BJ (cell line): Measurements from ENCODE around the gene PLCH2. TPM values are rescaled to one million over a fixed set of nuclear protein-coding genes. Genes with fewer than 3 reads are reported as not detected.

Experiments used
- CTCF ChIA-PET: fragments of 350-600 bp; formaldehyde crosslinking; extraction: SDS; loops from one replicate; lab custom pipeline; 2021; ENCODE audit warnings: antibody characterized with exemption, inconsistent platforms; lab: Yijun Ruan, JAX
- POLR2A ChIA-PET: fragments of 300-600 bp; sonication (Branson Sonifier 250); formaldehyde crosslinking; extraction: SDS; loops from one replicate; lab custom pipeline; 2021; ENCODE audit warnings: antibody characterized with exemption; lab: Charles Lee
- DNase-seq: peaks from one replicate; pipeline ENCODE4 v3.0.0-alpha.2; 2011; ENCODE audit warnings: low read depth
- H3K27me3 ChIP-seq: 2 replicates; pipeline ENCODE4 v1.6.0; 2011; ENCODE audit warnings: low read length; ENCODE audit not compliant: control insufficient read depth, insufficient read depth
- H3K36me3 ChIP-seq: 2 replicates; pipeline ENCODE4 v1.5.1; 2011; ENCODE audit warnings: low read length; ENCODE audit not compliant: control insufficient read depth, insufficient read depth
- H3K4me3 ChIP-seq: 2 replicates; pipeline ENCODE4 v1.5.1; 2011; ENCODE audit warnings: low read depth, mild to moderate bottlenecking, control low read depth, low read length
- CTCF ChIP-seq: IDR thresholded peaks from 2 replicates; pipeline ENCODE4 v1.5.1; 2011; ENCODE audit warnings: low read depth, mild to moderate bottlenecking, control low read depth, inconsistent platforms, low read length, moderate library complexity; ENCODE audit not compliant: insufficient read depth
- polyA plus RNA-seq: library from polyadenylated mRNA; depleted of rRNA; stranded (reverse); fragments of >200 nt; gene quantifications from 2 replicates; pipeline ENCODE4 v1.2.3, GENCODE V29; 2011

PLCH2 gene
- polyA plus RNA-seq, 1 experiment, result 0.06 TPM

- POLR2A ChIA-PET, result no interaction called here
- CTCF ChIA-PET, result no interaction called here
- TF ChIP-seq CTCF, result no peak
- DNase-seq, result no peak
- Histone ChIP-seq H3K27me3 (no peaks in the 10 kb centered on the region), H3K36me3 (no peaks in the 10 kb centered on the region), H3K4me3 (no peak overlapping the region)
These were observed 4.9 kb downstream of the PLCH2 start for GRCh38 chr1:2480986-2481364.

- ChIA-PET POLR2A (no interaction called here), CTCF (no interaction called here)
- Histone ChIP-seq H3K4me3 (no peak overlapping the region), H3K27me3 (no peaks in the 10 kb centered on the region), H3K36me3 (no peaks in the 10 kb centered on the region)
- DNase-seq, result no peak
- no peak for TF ChIP-seq CTCF
These were observed 5.8 kb downstream of the PLCH2 start for GRCh38 chr1:2481885-2482284.

- Histone ChIP-seq H3K36me3 (no peaks in the 10 kb centered on the region), H3K4me3 (no peak overlapping the region), H3K27me3 (no peaks in the 10 kb centered on the region)
- ChIA-PET POLR2A (no interaction called here), CTCF (no interaction called here)
- no peak for DNase-seq
- TF ChIP-seq CTCF, result no peak
These were observed 6.5 kb downstream of the PLCH2 start for GRCh38 chr1:2482588-2482987.

GRCh38 chr1:2483026-2483425, 6.9 kb downstream of the PLCH2 start:
- Histone ChIP-seq H3K36me3 (no peaks in the 10 kb centered on the region), H3K27me3 (no peaks in the 10 kb centered on the region), H3K4me3 (no peak overlapping the region)
- ChIA-PET POLR2A (no interaction called here), CTCF (no interaction called here)
- TF ChIP-seq CTCF, result no peak
- DNase-seq, result no peak

- Histone ChIP-seq H3K27me3 (no peaks in the 10 kb centered on the region), H3K36me3 (no peaks in the 10 kb centered on the region), H3K4me3 (no peak overlapping the region)
- ChIA-PET POLR2A (no interaction called here), CTCF (no interaction called here)
- DNase-seq, result no peak
- no peak for TF ChIP-seq CTCF
These were observed 7.9 kb downstream of the PLCH2 start for GRCh38 chr1:2483970-2484369.
